T-helper 17 cell (primary cell): ENCODE data around the gene MEAF6. TPM values are rescaled to one million over a fixed set of nuclear protein-coding genes. Genes with fewer than 3 reads are reported as not detected.

ENCODE experiments used
- ATAC-seq: fragments of 150-1000 bp; cut with Tn5 transposase; 2 replicates; pipeline ENCODE4 v1.10.0; 2021; ENCODE audit warnings: mild to moderate bottlenecking, moderate library complexity
- DNase-seq, 3 donors: peaks; one replicate each; pipeline versions ENCODE4 v3.0.0 to v3.0.0-alpha.2; 2020 to 2021
- H3K9me3 ChIP-seq: one replicate; pipeline ENCODE4 v1.7.0; 2013; ENCODE audit warnings: low read length, mild to moderate bottlenecking; ENCODE audit not compliant: control insufficient read depth, poor library complexity, severe bottlenecking
- H3K27ac Mint-ChIP-seq: one replicate; pipeline ENCODE4 v1.8.0; 2022; ENCODE audit warnings: mild to moderate bottlenecking, moderate library complexity, mixed read lengths
- H3K27me3 Mint-ChIP-seq: one replicate; pipeline ENCODE4 v1.8.0; 2022; ENCODE audit warnings: mixed read lengths
- H3K36me3 Mint-ChIP-seq: one replicate; pipeline ENCODE4 v1.8.0; 2022; ENCODE audit warnings: low read depth, mixed read lengths
- H3K4me1 Mint-ChIP-seq: one replicate; pipeline ENCODE4 v1.8.0; 2022; ENCODE audit warnings: mild to moderate bottlenecking, mixed read lengths
- H3K4me3 Mint-ChIP-seq: one replicate; pipeline ENCODE4 v1.8.0; 2022; ENCODE audit warnings: mild to moderate bottlenecking, moderate library complexity, mixed read lengths
- total RNA-seq, 4 donors: library from RNA in 2 of 4; stranded (reverse) in 2 of 4; gene quantifications; one replicate each; pipeline ENCODE4 v1.2.3 and lab custom pipeline; 2022 to 2026

MEAF6 gene
- total RNA-seq, 2 donors from 2014 or later = 54.7 to 58.0 TPM

GRCh38 chr1:37448691-37449417, 65.7 kb downstream of the MEAF6 start:
- Mint-ChIP-seq H3K4me1 (peaks cover 7% of the 10 kb centered on the region), H3K36me3 (no peaks in the 10 kb centered on the region), H3K27me3 (peaks cover 18% of the 10 kb centered on the region), H3K4me3 (no peak overlapping the region), H3K27ac (no peak overlapping the region)
- DNase-seq (no peak), ATAC-seq (no peak)
- H3K9me3 ChIP-seq = no peaks in the 10 kb centered on the region

GRCh38 chr1:37448185-37448584, 66.4 kb downstream of the MEAF6 start:
- Mint-ChIP-seq H3K27ac (no peak overlapping the region), H3K36me3 (no peaks in the 10 kb centered on the region), H3K27me3 (peaks cover 21% of the 10 kb centered on the region), H3K4me3 (no peak overlapping the region), H3K4me1 (peaks cover 7% of the 10 kb centered on the region)
- ATAC-seq = no peak
- no peak for DNase-seq
- H3K9me3 ChIP-seq = no peaks in the 10 kb centered on the region

- peaks cover 33% of the 10 kb centered on the region for H3K27me3 Mint-ChIP-seq
These were observed 67.7 kb downstream of the MEAF6 start for GRCh38 chr1:37446874-37447273.

GRCh38 chr1:37442644-37443043, 71.9 kb downstream of the MEAF6 start:
- no peaks in the 10 kb centered on the region for H3K9me3 ChIP-seq
- Mint-ChIP-seq H3K27ac (peak overlapping the region; percentile 77), H3K4me1 (peaks cover 8% of the 10 kb centered on the region), H3K36me3 (peaks cover 11% of the 10 kb centered on the region), H3K27me3 (peaks cover 43% of the 10 kb centered on the region), H3K4me3 (no peak overlapping the region)
- DNase-seq (no peak), ATAC-seq (no peak)

More at GRCh38 chr1:37446874-37447273, 67.7 kb downstream of the MEAF6 start:
- Mint-ChIP-seq H3K4me3 (no peak overlapping the region), H3K27ac (no peak overlapping the region), H3K4me1 (peaks cover 12% of the 10 kb centered on the region), H3K36me3 (peaks cover 6% of the 10 kb centered on the region)
- ATAC-seq (no peak), DNase-seq (no peak)
- no peaks in the 10 kb centered on the region for H3K9me3 ChIP-seq

Other genes starting within 250 kb of the MEAF6 start
- 100 to 1,000 TPM; 166 to 170 TPM for gene ZC3H12A, start 40.2 kb downstream of the MEAF6 start, total RNA-seq
- 10 to 100 TPM; 51.1 to 58.5 TPM for gene SNIP1, start 39.5 kb upstream of the MEAF6 start, total RNA-seq
- gene DNALI1, start 42.2 kb upstream of the MEAF6 start, total RNA-seq = not detected
- 10 to 100 TPM; 54.9 to 59.9 TPM for gene GNL2, start 81.2 kb upstream of the MEAF6 start, total RNA-seq
- not detected for gene RSPO1, start 120.1 kb upstream of the MEAF6 start, total RNA-seq
- under 1 TPM; 0.70 TPM for gene CDCA8, start 177.8 kb upstream of the MEAF6 start, total RNA-seq